ENCODE measurements around the gene MRPS12. TPM values are rescaled to one million over a fixed set of nuclear protein-coding genes. Genes with fewer than 3 reads are reported as not detected.

The MRPS12 gene
- total and polyA plus RNA-seq, 2 of the 13 experiments (the other 11 are each of a cell fraction or from before 2014, with no cell fraction given): 27.5 to 54.8 TPM

- TF ChIP-seq RFXAP (CRISPR knock-in tag; IDR thresholded peaks at IDR 0.05; ENCODE audit: borderline replicate concordance) (0 out of 2 replicates have a peak, but pooled peaks have one; percentile 30), HNF4A (CRISPR knock-in tag; IDR thresholded peaks at IDR 0.05) (0 out of 2 replicates have a peak, but pooled peaks have one; percentile 23), ARID4A (CRISPR knock-in tag; IDR thresholded peaks at IDR 0.05; ENCODE audit: borderline replicate concordance) (peak; percentile 45; the same call in 1 of the 2 replicates), DRAP1 (CRISPR knock-in tag; IDR thresholded peaks at IDR 0.05) (0 out of 2 replicates have a peak, but pooled peaks have one; percentile 24), ZNF331 (CRISPR knock-in tag; IDR thresholded peaks at IDR 0.05) (no peak), RARA (CRISPR knock-in tag; IDR thresholded peaks at IDR 0.05) (peak; percentile 44; the same call in 1 of the 2 replicates), ZNF772 (CRISPR knock-in tag; IDR thresholded peaks at IDR 0.05) (0 out of 2 replicates have a peak, but pooled peaks have one; percentile 12), ONECUT2 (CRISPR knock-in tag; IDR thresholded peaks at IDR 0.05) (no peak), SMC3 (IDR thresholded peaks at IDR 0.05; ENCODE audit: low read length) (peak; percentile 68), ZNF558 (CRISPR knock-in tag; IDR thresholded peaks at IDR 0.05; ENCODE audit: borderline replicate concordance) (no peak), CTCF (CRISPR knock-in tag; IDR thresholded peaks at IDR 0.05) (peak; percentile 78), NFATC3 (CRISPR knock-in tag; IDR thresholded peaks at IDR 0.05) (no peak), RXRB (CRISPR knock-in tag; IDR thresholded peaks at IDR 0.05; ENCODE audit: borderline replicate concordance) (peak; percentile 62; the same call in 1 of the 2 replicates), TARDBP (CRISPR knock-in tag; IDR thresholded peaks at IDR 0.05) (0 out of 2 replicates have a peak, but pooled peaks have one; percentile 29), FOXA3 (CRISPR knock-in tag; IDR thresholded peaks at IDR 0.05) (peak; percentile 55)
These were observed 12.7 kb upstream of the MRPS12 start (continued) for GRCh38 chr19:38917921-38918491.
